ENCODE measurements around the gene PIGT.
"Not testable (repeated sequence)": the region's sequence is repeated elsewhere in the genome, so short reads cannot be mapped to it uniquely, and the experiment has no call there.

The PIGT gene

DNA sequence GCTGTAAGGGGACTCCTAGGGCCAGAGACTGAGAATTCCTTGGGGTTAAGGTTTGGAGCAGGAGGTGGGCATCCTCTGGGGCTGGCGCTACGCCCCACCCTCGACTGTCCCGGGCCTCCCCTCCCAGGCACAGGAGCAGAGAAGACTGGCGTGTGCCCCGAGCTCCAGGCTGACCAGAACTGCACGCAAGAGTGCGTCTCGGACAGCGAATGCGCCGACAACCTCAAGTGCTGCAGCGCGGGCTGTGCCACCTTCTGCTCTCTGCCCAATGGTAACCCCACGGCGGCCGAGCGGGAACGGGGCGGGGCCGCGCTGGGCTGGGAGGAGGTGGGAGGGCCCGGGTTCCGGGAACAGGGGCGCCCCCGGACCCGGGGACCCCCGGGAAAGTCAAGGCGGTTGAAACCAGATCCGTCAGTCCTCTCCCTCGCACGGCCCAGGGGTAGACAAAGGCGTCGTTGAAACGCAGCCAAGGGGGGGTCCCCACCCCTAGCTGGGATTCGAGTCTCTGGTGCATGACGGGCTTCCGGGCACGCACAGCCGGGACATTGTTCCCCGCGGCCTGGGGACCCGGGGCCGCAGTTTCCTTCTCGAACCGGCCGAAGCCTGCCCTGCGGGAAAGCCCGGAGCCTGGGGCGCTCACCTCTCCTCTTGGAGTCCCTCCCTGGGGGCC lies 54.5 kb downstream of the PIGT start:
- DNase-seq (ENCODE audit: extremely low spot score): no peak
- POLR2A ChIA-PET: no interaction called here
- CTCF ChIA-PET: no interaction called here
- TF ChIP-seq L3MBTL2 (conservative IDR thresholded peaks at IDR 0.05) (no peak), FOXA1 (IDR thresholded peaks at IDR 0.05) (no peak), HDGF (IDR thresholded peaks at IDR 0.05; ENCODE audit: borderline replicate concordance) (no peak), FOXM1 (IDR thresholded peaks at IDR 0.05; ENCODE audit: borderline replicate concordance) (no peak), BHLHE40 (IDR thresholded peaks at IDR 0.05; ENCODE audit: borderline replicate concordance) (no peak), SP1 (IDR thresholded peaks at IDR 0.05) (no peak), NFRKB (IDR thresholded peaks at IDR 0.05) (no peak), SUZ12 (IDR thresholded peaks at IDR 0.05) (no peak), CTBP1 (IDR thresholded peaks at IDR 0.05; ENCODE audit: borderline replicate concordance) (no peak), ARNT (IDR thresholded peaks at IDR 0.05) (no peak), LEF1 (IDR thresholded peaks at IDR 0.05; ENCODE audit: borderline replicate concordance) (no peak), FOXK2 (IDR thresholded peaks at IDR 0.05) (no peak), ELF4 (IDR thresholded peaks at IDR 0.05) (no peak), ZNF384 (IDR thresholded peaks at IDR 0.05) (no peak), TARDBP (IDR thresholded peaks at IDR 0.05) (no peak)
- TF ChIP-seq, protein P1, sequence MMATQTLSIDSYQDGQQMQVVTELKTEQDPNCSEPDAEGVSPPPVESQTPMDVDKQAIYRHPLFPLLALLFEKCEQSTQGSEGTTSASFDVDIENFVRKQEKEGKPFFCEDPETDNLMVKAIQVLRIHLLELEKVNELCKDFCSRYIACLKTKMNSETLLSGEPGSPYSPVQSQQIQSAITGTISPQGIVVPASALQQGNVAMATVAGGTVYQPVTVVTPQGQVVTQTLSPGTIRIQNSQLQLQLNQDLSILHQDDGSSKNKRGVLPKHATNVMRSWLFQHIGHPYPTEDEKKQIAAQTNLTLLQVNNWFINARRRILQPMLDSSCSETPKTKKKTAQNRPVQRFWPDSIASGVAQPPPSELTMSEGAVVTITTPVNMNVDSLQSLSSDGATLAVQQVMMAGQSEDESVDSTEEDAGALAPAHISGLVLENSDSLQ (IDR thresholded peaks at IDR 0.05): no peak

DNA sequence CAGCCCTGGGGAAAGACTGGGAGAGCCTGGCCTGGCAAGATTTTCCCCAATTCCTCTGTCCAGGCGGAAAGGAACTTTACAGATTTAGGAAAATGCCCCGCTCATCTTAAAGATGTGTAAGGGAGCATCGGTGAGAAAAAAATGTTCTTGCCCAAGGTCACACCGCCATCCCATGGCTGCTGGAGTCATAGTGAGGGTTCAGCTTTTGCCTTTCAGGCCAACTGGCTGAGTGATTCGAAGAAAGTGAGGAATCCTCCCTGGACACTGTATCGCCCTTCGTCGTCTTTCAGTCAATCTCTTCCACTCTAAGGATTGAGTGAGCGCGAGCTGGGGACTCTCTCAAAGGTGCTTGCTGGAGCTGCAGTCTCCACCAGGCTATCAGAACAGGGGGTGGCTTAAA lies 55.0 kb downstream of the PIGT start:
- DNase-seq (ENCODE audit: extremely low spot score): no peak
- ChIA-PET POLR2A (no interaction called here), CTCF (no interaction called here)
- TF ChIP-seq TARDBP (IDR thresholded peaks at IDR 0.05): no peak
- TF ChIP-seq CTBP1 (IDR thresholded peaks at IDR 0.05; ENCODE audit: borderline replicate concordance): no peak
- TF ChIP-seq ARNT (IDR thresholded peaks at IDR 0.05): no peak
- TF ChIP-seq ELF4 (IDR thresholded peaks at IDR 0.05): no peak
- TF ChIP-seq ZNF384 (IDR thresholded peaks at IDR 0.05): no peak
- TF ChIP-seq LEF1 (IDR thresholded peaks at IDR 0.05; ENCODE audit: borderline replicate concordance): no peak
- TF ChIP-seq SUZ12 (IDR thresholded peaks at IDR 0.05): no peak
- no peak for TF ChIP-seq FOXA1 (IDR thresholded peaks at IDR 0.05)
- TF ChIP-seq, protein P1 (IDR thresholded peaks at IDR 0.05): no peak
- TF ChIP-seq NFRKB (IDR thresholded peaks at IDR 0.05): no peak
- no peak for TF ChIP-seq BHLHE40 (IDR thresholded peaks at IDR 0.05; ENCODE audit: borderline replicate concordance)
- no peak for TF ChIP-seq FOXM1 (IDR thresholded peaks at IDR 0.05; ENCODE audit: borderline replicate concordance)
- TF ChIP-seq HDGF (IDR thresholded peaks at IDR 0.05; ENCODE audit: borderline replicate concordance): no peak
- TF ChIP-seq L3MBTL2 (conservative IDR thresholded peaks at IDR 0.05): no peak
- no peak for TF ChIP-seq FOXK2 (IDR thresholded peaks at IDR 0.05)
- no peak for TF ChIP-seq SP1 (IDR thresholded peaks at IDR 0.05)

DNA sequence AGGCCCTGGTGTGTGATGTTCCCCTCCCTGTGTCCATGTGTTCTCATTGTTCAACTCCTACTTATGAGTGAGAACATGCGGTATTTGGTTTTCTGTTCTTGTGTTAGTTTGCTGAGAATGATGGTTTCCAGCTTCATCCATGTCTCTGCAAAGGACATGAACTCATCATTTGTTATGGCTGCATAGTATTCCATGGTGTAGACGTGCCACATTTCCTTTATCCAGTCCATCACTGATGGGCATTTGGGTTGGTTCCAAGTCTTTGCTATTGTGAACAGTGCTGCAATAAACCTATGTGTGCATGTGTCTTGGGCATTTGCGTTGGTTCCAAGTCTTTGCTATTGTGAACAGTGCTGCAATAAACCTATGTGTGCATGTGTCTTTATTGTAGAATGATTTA lies 56.3 kb downstream of the PIGT start:
- DNase-seq (ENCODE audit: extremely low spot score); CTCF ChIA-PET; POLR2A ChIA-PET: not testable (repeated sequence)
